Activated gamma-delta T cell treated with Interleukin-2 at 50 U/mL for 16 hours (primary cell): ENCODE measurements around the gene SMAD5.

Experiments
- DNase-seq: peaks from one replicate; pipeline ENCODE4 v3.0.0-alpha.2; 2020

Gene SMAD5

GRCh38 chr5:136132557-136133221 lies at the start of gene SMAD5:
TSS of gene SMAD5 (plus strand) at chr5:136132845. CDS start at chr5:136153761, 20,916 bp downstream.
- peak; percentile 78 for DNase-seq

- DNase-seq = no peak
Observed at GRCh38 chr5:136084698-136085097, 47.9 kb upstream of the SMAD5 start.

- DNase-seq = no peak
Observed at GRCh38 chr5:136086783-136087566, 45.7 kb upstream of the SMAD5 start.

GRCh38 chr5:136087961-136088871 lies 44.4 kb upstream of the SMAD5 start:
- no peak for DNase-seq

GRCh38 chr5:136089791-136090190 lies 42.9 kb upstream of the SMAD5 start:
- DNase-seq = no peak

GRCh38 chr5:136090319-136090718 lies 42.3 kb upstream of the SMAD5 start:
- DNase-seq = no peak

GRCh38 chr5:136094189-136094912 lies 38.3 kb upstream of the SMAD5 start:
- DNase-seq = no peak

GRCh38 chr5:136094913-136095641 lies 37.6 kb upstream of the SMAD5 start:
- no peak for DNase-seq

GRCh38 chr5:136098176-136098575 lies 34.5 kb upstream of the SMAD5 start:
- no peak for DNase-seq

GRCh38 chr5:136099870-136100269 lies 32.8 kb upstream of the SMAD5 start:
- no peak for DNase-seq

GRCh38 chr5:136101884-136102283 lies 30.8 kb upstream of the SMAD5 start:
- DNase-seq = no peak

- DNase-seq = no peak
Observed at GRCh38 chr5:136103118-136103517, 29.5 kb upstream of the SMAD5 start.

GRCh38 chr5:136104306-136104965 lies 28.2 kb upstream of the SMAD5 start:
- no peak for DNase-seq

GRCh38 chr5:136106351-136107031 lies 26.2 kb upstream of the SMAD5 start:
- DNase-seq = no peak

GRCh38 chr5:136108180-136108611 lies 24.4 kb upstream of the SMAD5 start:
- DNase-seq = no peak

- no peak for DNase-seq
Observed at GRCh38 chr5:136108766-136109165, 23.9 kb upstream of the SMAD5 start.

GRCh38 chr5:136109453-136110135 lies 23.1 kb upstream of the SMAD5 start:
- no peak for DNase-seq

GRCh38 chr5:136113606-136114005 lies 19.0 kb upstream of the SMAD5 start:
- no peak for DNase-seq

GRCh38 chr5:136114414-136115125 lies 18.1 kb upstream of the SMAD5 start:
- no peak for DNase-seq
